GM19452 (cell line): ENCODE measurements around the gene PCDHA11.

ENCODE experiments used
- ATAC-seq: cut with Tn5 transposase; IDR thresholded peaks from one replicate; pipeline ENCODE4 v1.9.1; 2021; ENCODE audit not compliant: unreplicated experiment

PCDHA11 gene

DNA sequence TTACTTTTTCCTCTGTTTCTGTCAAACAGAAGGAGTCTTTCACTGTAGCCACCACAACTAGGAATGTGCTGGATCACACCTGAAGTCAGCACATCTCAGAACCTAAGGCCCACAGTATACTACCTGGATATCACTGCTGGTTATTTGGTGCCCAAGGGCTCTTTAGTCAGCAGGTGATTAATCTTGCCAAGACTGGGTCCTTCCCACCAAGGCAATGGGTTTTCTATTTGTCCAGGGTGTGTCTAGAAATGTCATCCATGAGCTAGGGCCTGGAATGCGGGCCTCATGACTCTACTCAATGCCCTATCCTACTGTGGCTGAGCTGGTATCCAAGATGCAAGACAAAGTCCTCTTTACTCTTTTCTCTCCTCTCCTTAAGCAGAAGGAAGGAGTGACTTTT, 47.6 kb downstream of the PCDHA11 start:
- ATAC-seq = no peak
